ENCODE results near the gene ZBTB9.

GRCh38 chr6:33428224-33428965 lies 26.0 kb upstream of the ZBTB9 start:
- TF ChIP-seq CTCF (IDR thresholded peaks at IDR 0.05 in 8 of 11, conservative IDR thresholded peaks at IDR 0.05 in 3 of 11) (peak in 10 of 11 experiments; percentile 9 to 59 (median 42)), POLR2A (IDR thresholded peaks at IDR 0.05) (no peak)
